Neural progenitor cell (in vitro differentiated cells): ENCODE data around the gene PAPLN.

Experiments used
- EZH2 ChIP-seq: fragments of 200-600 bp; sonication (generic); IDR thresholded peaks from 2 replicates; pipeline ENCODE4 v1.6.1; 2017; ENCODE audit warnings: antibody characterized with exemption, mild to moderate bottlenecking, moderate library complexity
- EZH2phosphoT487 ChIP-seq: fragments of 200-600 bp; sonication (generic); IDR thresholded peaks from 2 replicates; pipeline ENCODE4 v1.6.1; 2017; ENCODE audit warnings: antibody characterized with exemption
- TF ChIP-seq, protein P1 (sequence below): fragments of 200-600 bp; sonication (generic); IDR thresholded peaks from 2 replicates; pipeline ENCODE4 v1.5.1; 2017; ENCODE audit warnings: antibody characterized with exemption, mild to moderate bottlenecking

DNA sequence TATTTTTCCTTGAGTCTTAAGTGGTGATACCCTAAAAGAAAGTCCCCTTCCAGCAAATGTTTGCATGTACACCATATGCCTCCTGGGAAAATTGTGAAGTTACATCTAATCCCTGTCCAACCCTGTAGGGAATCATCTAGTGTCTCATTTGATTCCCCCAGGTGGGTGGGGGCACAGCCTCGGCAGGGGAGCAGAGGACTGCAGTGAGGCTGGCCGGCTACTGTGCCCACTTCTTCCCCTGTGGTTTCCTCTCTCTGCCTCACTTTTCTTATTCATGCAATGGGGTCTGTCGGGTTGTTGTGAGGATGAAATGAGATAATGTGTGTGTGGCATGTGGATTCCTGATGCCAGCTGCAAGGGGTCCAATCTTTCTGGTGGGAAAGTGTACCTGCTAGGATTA is 6.0 kb downstream of the PAPLN start:
- TF ChIP-seq, protein P1, sequence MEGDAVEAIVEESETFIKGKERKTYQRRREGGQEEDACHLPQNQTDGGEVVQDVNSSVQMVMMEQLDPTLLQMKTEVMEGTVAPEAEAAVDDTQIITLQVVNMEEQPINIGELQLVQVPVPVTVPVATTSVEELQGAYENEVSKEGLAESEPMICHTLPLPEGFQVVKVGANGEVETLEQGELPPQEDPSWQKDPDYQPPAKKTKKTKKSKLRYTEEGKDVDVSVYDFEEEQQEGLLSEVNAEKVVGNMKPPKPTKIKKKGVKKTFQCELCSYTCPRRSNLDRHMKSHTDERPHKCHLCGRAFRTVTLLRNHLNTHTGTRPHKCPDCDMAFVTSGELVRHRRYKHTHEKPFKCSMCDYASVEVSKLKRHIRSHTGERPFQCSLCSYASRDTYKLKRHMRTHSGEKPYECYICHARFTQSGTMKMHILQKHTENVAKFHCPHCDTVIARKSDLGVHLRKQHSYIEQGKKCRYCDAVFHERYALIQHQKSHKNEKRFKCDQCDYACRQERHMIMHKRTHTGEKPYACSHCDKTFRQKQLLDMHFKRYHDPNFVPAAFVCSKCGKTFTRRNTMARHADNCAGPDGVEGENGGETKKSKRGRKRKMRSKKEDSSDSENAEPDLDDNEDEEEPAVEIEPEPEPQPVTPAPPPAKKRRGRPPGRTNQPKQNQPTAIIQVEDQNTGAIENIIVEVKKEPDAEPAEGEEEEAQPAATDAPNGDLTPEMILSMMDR, result no peak
- TF ChIP-seq EZH2 (no peak), EZH2phosphoT487 (no peak)
